SU-DHL-6 (cell line): Measurements from ENCODE around the gene NPFFR1.

Experiments used
- H2AFZ ChIP-seq: fragments of 200-600 bp; sonication (generic); 2 replicates; pipeline ENCODE4 v1.6.1; 2014; ENCODE audit warnings: low read depth, mild to moderate bottlenecking, moderate library complexity, mixed read lengths, antibody characterized with exemption, low read length; ENCODE audit not compliant: severe bottlenecking
- H3F3A ChIP-seq: fragments of 200-600 bp; shearing (Covaris generic); 2 replicates; pipeline ENCODE4 v1.6.0; 2016; ENCODE audit warnings: antibody characterized with exemption, mild to moderate bottlenecking; ENCODE audit not compliant: insufficient read depth
- H3K27ac ChIP-seq: fragments of 200-600 bp; sonication (generic); 2 replicates; pipeline ENCODE4 v1.5.1; 2016; ENCODE audit warnings: low read depth, mild to moderate bottlenecking, low read length, moderate library complexity, mixed read lengths
- H3K27me3 ChIP-seq: fragments of 200-600 bp; sonication (generic), shearing (Covaris generic); 2 replicates; pipeline ENCODE4 v1.6.0; 2014; ENCODE audit warnings: mild to moderate bottlenecking, low read length
- H3K36me3 ChIP-seq: fragments of 200-600 bp; sonication (generic); 2 replicates; pipeline ENCODE4 v1.6.1; 2014; ENCODE audit warnings: mild to moderate bottlenecking, low read length, mixed read lengths
- H3K4me2 ChIP-seq: fragments of 300-600, 200-600 bp; shearing (Covaris generic), sonication (generic); 2 replicates; pipeline ENCODE4 v1.6.0; 2014; ENCODE audit warnings: low read length, low read depth, mild to moderate bottlenecking; ENCODE audit not compliant: poor library complexity, severe bottlenecking
- H3K4me3 ChIP-seq: fragments of 200-600 bp; sonication (generic); 2 replicates; pipeline ENCODE4 v1.5.1; 2014; ENCODE audit warnings: antibody characterized with exemption, low read length, mild to moderate bottlenecking, mixed read lengths; ENCODE audit not compliant: insufficient read depth, poor library complexity, severe bottlenecking
- H3K79me2 ChIP-seq: fragments of 200-600 bp; sonication (generic); 2 replicates; pipeline ENCODE4 v1.6.1; 2014; ENCODE audit warnings: mild to moderate bottlenecking, low read length, moderate library complexity; ENCODE audit not compliant: insufficient read depth
- H3K9ac ChIP-seq: fragments of 200-600 bp; sonication (generic); 2 replicates; pipeline ENCODE4 v1.7.0; 2014; ENCODE audit warnings: mild to moderate bottlenecking, low read length
- H3K9me2 ChIP-seq: fragments of 200-600 bp; sonication (generic); replicated peaks from 2 replicates; pipeline ENCODE4 v1.6.1; 2014; ENCODE audit warnings: low read length; ENCODE audit not compliant: insufficient read depth
- H3K9me3 ChIP-seq: fragments of 200-600 bp; sonication (generic); 2 replicates; pipeline ENCODE4 v1.6.1; 2014; ENCODE audit warnings: low read length, mixed read lengths; ENCODE audit not compliant: insufficient read depth
- H4K20me1 ChIP-seq: fragments of 200-600 bp; sonication (generic); 2 replicates; pipeline ENCODE4 v1.6.1; 2014; ENCODE audit warnings: low read depth, mild to moderate bottlenecking, antibody characterized with exemption, low read length, moderate library complexity, mixed read lengths
- EZH2phosphoT487 ChIP-seq: fragments of 200-600 bp; sonication (generic), shearing (Covaris generic); conservative IDR thresholded peaks from 2 replicates; pipeline ENCODE4 v1.6.1; 2018; ENCODE audit warnings: mild to moderate bottlenecking, antibody characterized with exemption, low read length, moderate library complexity, mixed read lengths
- TF ChIP-seq, protein P1 (sequence below): fragments of 200-600 bp; sonication (generic); IDR thresholded peaks from one replicate; pipeline ENCODE4 v1.5.1; 2017; ENCODE audit warnings: antibody characterized with exemption, mild to moderate bottlenecking, low read length, moderate library complexity; ENCODE audit not compliant: insufficient read depth, poor library complexity, severe bottlenecking

The NPFFR1 gene

GRCh38 chr10:70323138-70323696, 39.4 kb upstream of the NPFFR1 start:
- Histone ChIP-seq H3F3A (no peaks in the 10 kb centered on the region), H3K27me3 (no peaks in the 10 kb centered on the region), H3K4me2 (no peak overlapping the region), H3K36me3 (no peaks in the 10 kb centered on the region), H3K9me3 (no peaks in the 10 kb centered on the region), H3K4me3 (no peak overlapping the region), H3K79me2 (no peaks in the 10 kb centered on the region), H3K9ac (no peak overlapping the region), H3K9me2 (no peaks in the 10 kb centered on the region), H4K20me1 (no peaks in the 10 kb centered on the region), H2AFZ (no peak overlapping the region), H3K27ac (no peak overlapping the region)
- no peak for TF ChIP-seq EZH2phosphoT487
- TF ChIP-seq, protein P1, sequence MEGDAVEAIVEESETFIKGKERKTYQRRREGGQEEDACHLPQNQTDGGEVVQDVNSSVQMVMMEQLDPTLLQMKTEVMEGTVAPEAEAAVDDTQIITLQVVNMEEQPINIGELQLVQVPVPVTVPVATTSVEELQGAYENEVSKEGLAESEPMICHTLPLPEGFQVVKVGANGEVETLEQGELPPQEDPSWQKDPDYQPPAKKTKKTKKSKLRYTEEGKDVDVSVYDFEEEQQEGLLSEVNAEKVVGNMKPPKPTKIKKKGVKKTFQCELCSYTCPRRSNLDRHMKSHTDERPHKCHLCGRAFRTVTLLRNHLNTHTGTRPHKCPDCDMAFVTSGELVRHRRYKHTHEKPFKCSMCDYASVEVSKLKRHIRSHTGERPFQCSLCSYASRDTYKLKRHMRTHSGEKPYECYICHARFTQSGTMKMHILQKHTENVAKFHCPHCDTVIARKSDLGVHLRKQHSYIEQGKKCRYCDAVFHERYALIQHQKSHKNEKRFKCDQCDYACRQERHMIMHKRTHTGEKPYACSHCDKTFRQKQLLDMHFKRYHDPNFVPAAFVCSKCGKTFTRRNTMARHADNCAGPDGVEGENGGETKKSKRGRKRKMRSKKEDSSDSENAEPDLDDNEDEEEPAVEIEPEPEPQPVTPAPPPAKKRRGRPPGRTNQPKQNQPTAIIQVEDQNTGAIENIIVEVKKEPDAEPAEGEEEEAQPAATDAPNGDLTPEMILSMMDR: no peak

DNA sequence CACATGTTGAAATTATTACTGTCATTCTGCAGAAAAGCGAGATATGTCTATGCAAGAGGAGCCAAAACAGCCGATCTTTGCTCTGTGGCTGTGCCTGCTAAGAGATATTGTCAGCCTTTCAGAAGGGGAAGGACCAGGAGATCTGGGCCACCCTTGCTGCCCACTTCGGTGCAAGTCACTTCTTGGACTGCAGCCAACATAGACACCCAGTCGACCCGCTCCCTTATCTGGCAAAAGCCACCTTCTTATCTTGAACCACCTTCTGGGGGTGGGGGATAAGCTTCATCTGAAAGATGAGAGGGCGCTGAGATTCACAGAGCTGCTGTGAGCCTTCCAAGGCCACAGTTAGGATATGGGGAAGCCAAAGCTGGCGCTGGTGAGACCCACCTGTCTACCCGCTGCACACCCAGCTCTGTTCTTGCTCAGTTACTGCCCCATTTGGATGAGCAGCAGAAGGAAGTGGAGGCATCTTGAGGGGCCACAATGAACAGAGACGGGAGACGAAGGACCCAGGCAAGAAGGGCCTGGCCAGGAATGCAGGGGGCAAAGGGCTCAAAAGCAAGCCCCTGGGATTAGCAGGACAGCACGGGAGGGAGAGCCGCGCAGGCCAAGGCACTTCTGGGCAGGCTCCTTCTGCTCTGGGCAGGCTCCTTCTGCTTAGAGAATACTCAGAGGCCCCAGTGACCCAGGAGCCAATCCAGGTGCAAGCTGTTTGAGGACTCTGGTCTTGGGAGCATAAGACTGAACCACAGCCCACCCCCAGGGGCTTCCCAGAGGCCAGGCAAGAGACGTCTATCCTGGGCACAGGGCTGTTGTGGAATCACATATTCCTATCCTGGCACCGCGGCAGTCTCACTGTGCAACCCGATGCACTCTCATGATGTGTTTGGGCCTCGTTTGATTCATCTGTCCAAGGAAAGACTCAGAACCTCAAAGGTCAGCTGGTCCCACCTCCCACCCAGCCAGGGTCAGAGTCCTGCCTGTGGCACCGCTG, 38.4 kb upstream of the NPFFR1 start:
- Histone ChIP-seq H3K4me3 (no peak overlapping the region), H3K9me2 (no peaks in the 10 kb centered on the region), H3K9ac (no peak overlapping the region), H3K9me3 (no peaks in the 10 kb centered on the region), H3F3A (no peaks in the 10 kb centered on the region), H3K79me2 (no peaks in the 10 kb centered on the region), H3K4me2 (no peak overlapping the region), H2AFZ (no peak overlapping the region), H4K20me1 (no peaks in the 10 kb centered on the region), H3K27me3 (no peaks in the 10 kb centered on the region), H3K27ac (no peak overlapping the region), H3K36me3 (no peaks in the 10 kb centered on the region)
- TF ChIP-seq EZH2phosphoT487: no peak

DNA sequence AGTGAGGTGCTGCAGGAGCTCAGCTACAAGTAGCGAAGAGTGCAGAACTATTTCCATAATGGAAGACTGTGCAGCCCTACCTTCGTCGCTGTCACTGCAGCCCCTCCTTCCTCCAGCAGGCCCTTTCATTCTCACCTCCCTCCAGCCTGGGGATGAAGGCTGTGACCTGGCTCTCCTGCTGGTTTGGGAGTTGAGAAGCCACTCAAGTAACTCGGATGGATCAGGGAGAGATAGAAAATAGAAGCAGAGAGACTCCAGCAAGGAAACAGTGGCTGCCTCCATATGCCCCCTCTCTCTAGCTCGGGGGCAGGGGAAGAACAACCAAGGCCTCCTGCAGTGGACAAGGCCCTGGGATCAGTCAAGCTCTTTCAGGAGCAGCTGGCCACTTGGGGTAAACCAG, 37.4 kb upstream of the NPFFR1 start:
- no peaks in the 10 kb centered on the region for H3K27me3 ChIP-seq
- no peak overlapping the region for H3K9ac ChIP-seq
- no peak overlapping the region for H2AFZ ChIP-seq
- H3K36me3 ChIP-seq: no peaks in the 10 kb centered on the region
- no peak overlapping the region for H3K4me2 ChIP-seq
- TF ChIP-seq EZH2phosphoT487: no peak
- TF ChIP-seq, protein P1: no peak
- H3K79me2 ChIP-seq: no peaks in the 10 kb centered on the region
- no peaks in the 10 kb centered on the region for H3K9me3 ChIP-seq
- no peaks in the 10 kb centered on the region for H3K9me2 ChIP-seq
- no peak overlapping the region for H3K27ac ChIP-seq
- H3F3A ChIP-seq: no peaks in the 10 kb centered on the region
- H3K4me3 ChIP-seq: no peak overlapping the region
- H4K20me1 ChIP-seq: no peaks in the 10 kb centered on the region

- Histone ChIP-seq H3K9me3 (no peaks in the 10 kb centered on the region), H3K36me3 (no peaks in the 10 kb centered on the region), H3K9ac (no peak overlapping the region), H2AFZ (no peak overlapping the region), H3K4me3 (no peak overlapping the region), H3F3A (no peaks in the 10 kb centered on the region), H3K79me2 (no peaks in the 10 kb centered on the region), H3K27ac (no peak overlapping the region), H3K9me2 (no peaks in the 10 kb centered on the region), H4K20me1 (no peaks in the 10 kb centered on the region), H3K27me3 (no peaks in the 10 kb centered on the region), H3K4me2 (no peak overlapping the region)
- TF ChIP-seq, protein P1: no peak
- TF ChIP-seq EZH2phosphoT487: no peak
Measured at GRCh38 chr10:70320751-70321150, 36.9 kb upstream of the NPFFR1 start.
